Testis (tissue), 3 donors: ENCODE measurements around the gene GRK1. TPM values are rescaled to one million over a fixed set of nuclear protein-coding genes. Genes with fewer than 3 reads are reported as not detected.

ENCODE experiments used
- DNase-seq: peaks from one replicate; pipeline ENCODE4 v3.0.0-alpha.2; 2019
- H3K27ac ChIP-seq, 2 donors: fragments of 200-600 bp; sonication (generic); one replicate each; pipeline ENCODE4 v1.5.1; 2019
- H3K27me3 ChIP-seq: fragments of 200-600 bp; sonication (generic); one replicate; pipeline ENCODE4 v1.5.1; 2019
- H3K36me3 ChIP-seq: fragments of 200-600 bp; sonication (generic); one replicate; pipeline ENCODE4 v1.5.1; 2017; ENCODE audit warnings: low read depth; ENCODE audit errors: missing control alignments
- H3K4me1 ChIP-seq: fragments of 200-600 bp; sonication (generic); one replicate; pipeline ENCODE4 v1.5.1; 2019
- H3K4me3 ChIP-seq, 2 donors: fragments of 200-600 bp; sonication (generic); one replicate each; pipeline ENCODE4 v1.5.1; 2017 to 2019
- H3K9me3 ChIP-seq: fragments of 200-600 bp; sonication (generic); one replicate; pipeline ENCODE4 v1.5.1; 2017
- CTCF ChIP-seq, 3 experiments: fragments of 450-650 bp in 2 of 3; fragments of 200-600 bp in 1 of 3; sonication (generic) in 1 of 3; IDR thresholded peaks; one replicate each; pipeline ENCODE4 v1.5.1; 2016 to 2019; ENCODE audit warnings: antibody characterized with exemption in 3 of 3, mild to moderate bottlenecking in 2 of 3, moderate library complexity in 1 of 3
- POLR2A ChIP-seq: fragments of 450-650 bp; IDR thresholded peaks from one replicate; pipeline ENCODE4 v1.6.1; 2017; ENCODE audit warnings: antibody characterized with exemption, mild to moderate bottlenecking, moderate library complexity
- WGBS, 2 donors: methylation state at CpG; one replicate each; pipeline ENCODE4 v1.1.5; 2018; 5-methylcytosine and 5-hydroxymethylcytosine counted together
- intact Hi-C: fragments of 100-400 bp; cut with DNase I; formaldehyde crosslinking; loops from one replicate; pipeline ENCODE4 v1.15.1; 2023; ENCODE audit warnings: low total_unique reads
- polyA plus RNA-seq: library from polyadenylated mRNA; stranded (reverse); fragments of 350-450 nt; fragmentation: Illumina TruSeq; extraction: RNeasy Lipid Tissue Mini Kit (QIAGEN cat#74804); gene quantifications from one replicate; pipeline ENCODE4 v1.2.3, GENCODE V29; 2014; ENCODE audit warnings: low read depth, low replicate concordance; ENCODE audit not compliant: insufficient read depth
- total RNA-seq, 2 donors: library from RNA; depleted of rRNA; stranded (reverse); fragments of >200 nt; gene quantifications; one replicate each; pipeline ENCODE4 v1.2.3, GENCODE V29; 2016

Gene GRK1
- total and polyA plus RNA-seq, 3 donors from 2014 or later = 0.55 to 2.1 (median 0.87) TPM

GRCh38 chr13:113739527-113740285 is 72.7 kb downstream of the GRK1 start:
- H3K36me3 ChIP-seq = no peaks in the 10 kb centered on the region
- H3K27ac ChIP-seq = no peak overlapping the region
- no peaks in the 10 kb centered on the region for H3K27me3 ChIP-seq
- intact Hi-C loops = no loop called here
- 87 to 94% methylated on average over 8 to 22 of the region's 22 CpGs for WGBS, 2 donors
- no peak for DNase-seq
- no peaks in the 10 kb centered on the region for H3K9me3 ChIP-seq
- no peaks in the 10 kb centered on the region for H3K4me1 ChIP-seq
- H3K4me3 ChIP-seq = no peak overlapping the region
- TF ChIP-seq POLR2A = no peak
- TF ChIP-seq CTCF (IDR thresholded peaks at IDR 0.05) = no peak

GRCh38 chr13:113740286-113740556 is 73.2 kb downstream of the GRK1 start:
- 87 to 89% methylated on average over 7 to 9 of the region's 9 CpGs for WGBS, 2 donors
- H3K4me3 ChIP-seq = no peak overlapping the region
- no peak for DNase-seq
- H3K36me3 ChIP-seq = no peaks in the 10 kb centered on the region
- no peak overlapping the region for H3K27ac ChIP-seq
- TF ChIP-seq POLR2A = no peak
- TF ChIP-seq CTCF (IDR thresholded peaks at IDR 0.05) = no peak
- no peaks in the 10 kb centered on the region for H3K9me3 ChIP-seq
- no peaks in the 10 kb centered on the region for H3K4me1 ChIP-seq
- intact Hi-C loops = no loop called here
- no peaks in the 10 kb centered on the region for H3K27me3 ChIP-seq

- WGBS, 2 donors = 90 to 91% methylated on average over 16 of the region's 16 CpGs
- H3K27me3 ChIP-seq = no peaks in the 10 kb centered on the region
Observed at GRCh38 chr13:113740661-113741060, 73.6 kb downstream of the GRK1 start.

GRCh38 chr13:113741191-113741668 is 74.2 kb downstream of the GRK1 start:
- H3K9me3 ChIP-seq = no peaks in the 10 kb centered on the region
- no peak overlapping the region for H3K4me3 ChIP-seq
- H3K27ac ChIP-seq = no peak overlapping the region
- no peak for DNase-seq
- WGBS, 2 donors = 83 to 84% methylated on average over 15 of the region's 15 CpGs
- H3K36me3 ChIP-seq = no peaks in the 10 kb centered on the region
- H3K4me1 ChIP-seq = no peaks in the 10 kb centered on the region
- intact Hi-C loops = no loop called here
- TF ChIP-seq CTCF (IDR thresholded peaks at IDR 0.05) (no peak), POLR2A (no peak)
- no peaks in the 10 kb centered on the region for H3K27me3 ChIP-seq

More at GRCh38 chr13:113740661-113741060, 73.6 kb downstream of the GRK1 start:
- no peak for DNase-seq
- H3K36me3 ChIP-seq = no peaks in the 10 kb centered on the region
- no peak overlapping the region for H3K27ac ChIP-seq
- H3K4me1 ChIP-seq = no peaks in the 10 kb centered on the region
- no peak overlapping the region for H3K4me3 ChIP-seq
- no peaks in the 10 kb centered on the region for H3K9me3 ChIP-seq
- intact Hi-C loops = no loop called here
- TF ChIP-seq POLR2A (no peak), CTCF (IDR thresholded peaks at IDR 0.05) (no peak)

- Histone ChIP-seq H3K4me3 (no peak overlapping the region), H3K9me3 (no peaks in the 10 kb centered on the region), H3K4me1 (no peaks in the 10 kb centered on the region), H3K27me3 (no peaks in the 10 kb centered on the region), H3K27ac (no peak overlapping the region), H3K36me3 (no peaks in the 10 kb centered on the region)
- DNase-seq = no peak
- intact Hi-C loops = no loop called here
- 63 to 66% methylated on average over 5 to 15 of the region's 15 CpGs for WGBS, 2 donors
- no peak for TF ChIP-seq CTCF (IDR thresholded peaks at IDR 0.05)
- no peak for TF ChIP-seq POLR2A
Observed at GRCh38 chr13:113742000-113742441, 75.0 kb downstream of the GRK1 start.
